B cell (primary cell): ENCODE measurements around the gene ACTN2. TPM values are rescaled to one million over a fixed set of nuclear protein-coding genes. Genes with fewer than 3 reads are reported as not detected.

Experiments
- ATAC-seq: fragments of 200-7000 bp; cut with Tn5 transposase; one replicate; pipeline ENCODE4 v1.10.0; 2021; ENCODE audit warnings: low read depth, mild to moderate bottlenecking, moderate number of reproducible peaks, moderate library complexity
- CTCF ChIA-PET: fragments of 350-600 bp; sonication (Branson Sonifier 250); formaldehyde crosslinking; loops from one replicate; lab custom pipeline; 2021; ENCODE audit warnings: antibody characterized with exemption, inconsistent platforms; lab: Charles Lee
- POLR2A ChIA-PET: fragments of 350-600 bp; sonication (Branson Sonifier 250); formaldehyde crosslinking; loops from one replicate; lab custom pipeline; 2021; ENCODE audit warnings: antibody characterized with exemption; lab: Charles Lee
- DNase-seq: peaks from one replicate; pipeline ENCODE4 v3.0.0; 2013
- H2AFZ ChIP-seq: 2 replicates; pipeline ENCODE4 v1.6.1; 2012; ENCODE audit warnings: mild to moderate bottlenecking, low read depth, low read length; ENCODE audit not compliant: insufficient read depth, poor library complexity, severe bottlenecking
- H3K27ac ChIP-seq, 2 donors: 1 replicate in 1 of 2; 2 replicates in 1 of 2; pipeline ENCODE4 v1.5.1; 2012 to 2013; ENCODE audit warnings: low read length in 2 of 2, mild to moderate bottlenecking in 2 of 2, moderate library complexity in 1 of 2
- H3K27me3 ChIP-seq, 4 experiments: fragments of 200-600 bp in 1 of 4; sonication (generic) in 1 of 4; replicated peaks in 1 of 4; 1 replicate in 2 of 4; 2 replicates in 2 of 4; pipeline versions ENCODE4 v1.6.1 to v1.7.0; 2013 to 2016; ENCODE audit warnings: low read length in 3 of 4, mild to moderate bottlenecking in 2 of 4, mixed read lengths in 1 of 4, moderate library complexity in 1 of 4; ENCODE audit not compliant: insufficient read depth in 4 of 4, control insufficient read depth in 3 of 4; ENCODE audit errors: control extremely low read depth in 1 of 4
- H3K36me3 ChIP-seq, 2 experiments: replicated peaks in 1 of 2; 1 replicate in 1 of 2; 2 replicates in 1 of 2; pipeline versions ENCODE4 v1.6.1 to v1.7.1; 2013; ENCODE audit warnings: low read length in 1 of 2; ENCODE audit not compliant: insufficient read depth in 2 of 2, control insufficient read depth in 1 of 2; ENCODE audit errors: control extremely low read depth in 1 of 2, extremely low read depth in 1 of 2
- H3K4me1 ChIP-seq, 2 donors: fragments of 200-600 bp in 1 of 2; sonication (generic) in 1 of 2; 1 replicate in 1 of 2; 2 replicates in 1 of 2; pipeline versions ENCODE4 v1.5.1 to v1.6.1; 2013 to 2017; ENCODE audit warnings: low read length in 2 of 2; ENCODE audit not compliant: control insufficient read depth in 2 of 2, insufficient read depth in 2 of 2
- H3K4me2 ChIP-seq: replicated peaks from 2 replicates; pipeline ENCODE3; 2012; ENCODE audit warnings: mild to moderate bottlenecking, low read depth, low read length; ENCODE audit not compliant: poor library complexity, severe bottlenecking
- H3K4me3 ChIP-seq, 5 experiments: fragments of 200-600 bp in 1 of 5; sonication (generic) in 1 of 5; 1 replicate in 3 of 5; 2 replicates in 2 of 5; pipeline versions ENCODE4 v1.5.1 to v1.7.0; 2011 to 2016; ENCODE audit warnings: low read length in 4 of 5, mild to moderate bottlenecking in 4 of 5, low read depth in 2 of 5, control low read depth in 1 of 5, moderate library complexity in 1 of 5; ENCODE audit not compliant: insufficient read depth in 1 of 5; ENCODE audit errors: control extremely low read depth in 1 of 5, extremely low read depth in 1 of 5
- H3K79me2 ChIP-seq: fragments of 200-600 bp; sonication (generic); one replicate; pipeline ENCODE4 v1.6.0; 2016; ENCODE audit warnings: low read length; ENCODE audit not compliant: control insufficient read depth, insufficient read depth
- H3K9ac ChIP-seq: fragments of 200-600 bp; sonication (generic); 2 replicates; pipeline ENCODE4 v1.6.1; 2017; ENCODE audit warnings: mild to moderate bottlenecking, low read length, moderate library complexity
- H3K9me3 ChIP-seq, 3 donors: one replicate each; pipeline versions ENCODE4 v1.6.1 to v1.7.1; 2013; ENCODE audit warnings: low read length in 2 of 3; ENCODE audit not compliant: control insufficient read depth in 2 of 3, insufficient read depth in 1 of 3; ENCODE audit errors: control extremely low read depth in 1 of 3
- H4K20me1 ChIP-seq: 2 replicates; pipeline ENCODE4 v1.6.0; 2012; ENCODE audit warnings: mild to moderate bottlenecking, low read length; ENCODE audit not compliant: insufficient read depth, control insufficient read depth, poor library complexity, severe bottlenecking
- H3K27ac Mint-ChIP-seq: one replicate; pipeline ENCODE4 v1.8.0; 2021; ENCODE audit warnings: mixed read lengths
- H3K27me3 Mint-ChIP-seq: one replicate; pipeline ENCODE4 v1.8.0; 2021; ENCODE audit warnings: mixed read lengths
- H3K4me1 Mint-ChIP-seq: one replicate; pipeline ENCODE4 v1.8.0; 2021; ENCODE audit warnings: mixed read lengths
- H3K4me3 Mint-ChIP-seq: one replicate; pipeline ENCODE4 v1.8.0; 2021; ENCODE audit warnings: mixed read lengths
- H3K9me3 Mint-ChIP-seq: one replicate; pipeline ENCODE4 v1.8.0; 2022; ENCODE audit warnings: mixed read lengths; ENCODE audit not compliant: insufficient read depth
- EZH2 ChIP-seq: IDR thresholded peaks from 2 replicates; pipeline ENCODE4 v1.6.1; 2012; ENCODE audit warnings: borderline replicate concordance, low read depth, mild to moderate bottlenecking, moderate library complexity, low read length; ENCODE audit not compliant: insufficient read depth, poor library complexity, severe bottlenecking
- WGBS: methylation state at CpG from one replicate; pipeline ENCODE4 v1.1.5; 2013; ENCODE audit warnings: missing lambda C conversion rate; ENCODE audit not compliant: insufficient coverage; 5-methylcytosine and 5-hydroxymethylcytosine counted together
- intact Hi-C: fragments of 100-400 bp; cut with micrococcal nuclease; formaldehyde crosslinking; loops from one replicate; pipeline ENCODE4 v1.10.0; 2022
- polyA plus RNA-seq: library from polyadenylated mRNA; depleted of rRNA; stranded (reverse); fragments of >200 nt; gene quantifications from 2 replicates; pipeline ENCODE4 v1.2.3, GENCODE V29; 2012
- total RNA-seq, 2 donors: library from RNA; stranded (reverse); fragments of 120-200 nt in 1 of 2; gene quantifications; 1 replicate in 1 of 2; 2 replicates in 1 of 2; pipeline versions ENCODE4 v1.2.3 to v1.2.4, GENCODE V29; 2013 to 2022
- TF ChIP-seq, protein P1 (sequence below): fragments of 200-600 bp; IDR thresholded peaks from one replicate; pipeline ENCODE4 v1.8.0; 2022; ENCODE audit warnings: antibody characterized with exemption, mild to moderate bottlenecking

Gene ACTN2
- total and polyA plus RNA-seq, 2 donors (not counting 1 experiment from before 2014, with no cell fraction given): 0.30 TPM; not detected in 1

DNA sequence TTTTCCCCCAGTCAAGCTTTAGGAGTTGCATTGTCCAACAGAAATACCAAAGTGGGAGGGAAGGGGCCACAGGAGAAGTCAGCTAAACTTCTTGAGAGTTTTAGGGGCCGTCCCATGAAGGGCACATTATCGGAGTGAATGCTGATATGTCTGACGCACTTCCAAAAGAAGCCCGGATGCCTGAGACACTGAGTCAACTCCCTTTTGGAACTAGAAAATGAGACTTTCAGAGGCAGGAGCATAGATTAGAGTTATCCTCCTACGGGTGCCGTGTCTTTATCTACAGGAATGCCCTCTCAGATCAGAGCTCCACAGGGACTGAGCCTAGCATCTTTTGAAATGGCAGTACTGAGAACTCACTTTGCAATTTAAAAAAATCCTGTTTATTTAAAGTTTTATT is 13.1 kb downstream of the ACTN2 start:
- intact Hi-C loops: no loop called here
- no peak overlapping the region for H3K4me2 ChIP-seq
- no peak for ATAC-seq
- H3K27ac Mint-ChIP-seq: no peak overlapping the region
- TF ChIP-seq EZH2: no peak
- TF ChIP-seq, protein P1, sequence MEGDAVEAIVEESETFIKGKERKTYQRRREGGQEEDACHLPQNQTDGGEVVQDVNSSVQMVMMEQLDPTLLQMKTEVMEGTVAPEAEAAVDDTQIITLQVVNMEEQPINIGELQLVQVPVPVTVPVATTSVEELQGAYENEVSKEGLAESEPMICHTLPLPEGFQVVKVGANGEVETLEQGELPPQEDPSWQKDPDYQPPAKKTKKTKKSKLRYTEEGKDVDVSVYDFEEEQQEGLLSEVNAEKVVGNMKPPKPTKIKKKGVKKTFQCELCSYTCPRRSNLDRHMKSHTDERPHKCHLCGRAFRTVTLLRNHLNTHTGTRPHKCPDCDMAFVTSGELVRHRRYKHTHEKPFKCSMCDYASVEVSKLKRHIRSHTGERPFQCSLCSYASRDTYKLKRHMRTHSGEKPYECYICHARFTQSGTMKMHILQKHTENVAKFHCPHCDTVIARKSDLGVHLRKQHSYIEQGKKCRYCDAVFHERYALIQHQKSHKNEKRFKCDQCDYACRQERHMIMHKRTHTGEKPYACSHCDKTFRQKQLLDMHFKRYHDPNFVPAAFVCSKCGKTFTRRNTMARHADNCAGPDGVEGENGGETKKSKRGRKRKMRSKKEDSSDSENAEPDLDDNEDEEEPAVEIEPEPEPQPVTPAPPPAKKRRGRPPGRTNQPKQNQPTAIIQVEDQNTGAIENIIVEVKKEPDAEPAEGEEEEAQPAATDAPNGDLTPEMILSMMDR: no peak
- H3K4me3 Mint-ChIP-seq: no peak overlapping the region
- H3K9me3 ChIP-seq: no peaks in the 10 kb centered on the region
- no peaks in the 10 kb centered on the region for H3K4me1 ChIP-seq
- no peaks in the 10 kb centered on the region for H4K20me1 ChIP-seq
- H3K79me2 ChIP-seq: no peaks in the 10 kb centered on the region
- H3K27me3 ChIP-seq: peaks cover 0 to 24% (median 2%) of the 10 kb centered on the region in 4 experiments
- H3K9ac ChIP-seq: no peak overlapping the region
- CTCF ChIA-PET: interaction anchor here (0.6 kb wide), 1 partner anchor 102 kb away, joined by 3 read pairs; no protein-coding TSS in a partner anchor
- no peaks in the 10 kb centered on the region for H3K4me1 Mint-ChIP-seq
- peaks cover 18% of the 10 kb centered on the region for H3K27me3 Mint-ChIP-seq
- H3K36me3 ChIP-seq: no peaks in the 10 kb centered on the region
- no peaks in the 10 kb centered on the region for H3K9me3 Mint-ChIP-seq
- no peak for DNase-seq
- POLR2A ChIA-PET: no interaction called here
- H3K27ac ChIP-seq: no peak overlapping the region
- WGBS: 100% methylated on average over 4 of the region's 6 CpGs
- no peak overlapping the region for H2AFZ ChIP-seq
- H3K4me3 ChIP-seq: no peak overlapping the region

DNA sequence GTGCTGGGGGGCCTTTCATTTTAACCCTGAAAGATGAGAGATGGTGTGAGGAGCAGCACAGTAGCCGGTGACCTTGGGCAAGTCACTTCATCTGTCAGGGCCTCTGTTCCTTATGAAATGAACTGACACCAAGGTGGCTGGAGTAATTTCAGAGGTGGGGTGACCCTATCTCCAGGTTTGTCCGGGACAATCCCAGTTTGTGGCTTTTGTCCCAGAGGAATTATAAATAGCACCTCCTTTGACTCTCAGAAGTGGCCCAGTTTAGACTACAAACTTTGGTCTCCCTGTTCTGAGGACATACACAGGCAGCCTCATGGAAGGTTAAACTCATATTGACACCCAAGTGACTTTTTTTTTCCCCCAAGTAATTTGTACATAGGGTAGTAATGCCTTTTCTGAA is 14.6 kb downstream of the ACTN2 start:
- H3K4me3 ChIP-seq: no peak overlapping the region
- Mint-ChIP-seq H3K9me3 (no peaks in the 10 kb centered on the region), H3K4me3 (no peak overlapping the region), H3K4me1 (no peaks in the 10 kb centered on the region), H3K27me3 (peaks cover 18% of the 10 kb centered on the region), H3K27ac (no peak overlapping the region)
- no peaks in the 10 kb centered on the region for H3K9me3 ChIP-seq
- DNase-seq: no peak
- no peak overlapping the region for H3K27ac ChIP-seq
- ChIA-PET CTCF (no interaction called here), POLR2A (no interaction called here)
- TF ChIP-seq, protein P1: no peak
- TF ChIP-seq EZH2: no peak
- no peak overlapping the region for H3K9ac ChIP-seq
- no peak overlapping the region for H2AFZ ChIP-seq
- H3K27me3 ChIP-seq: peaks cover 0 to 19% (median 2%) of the 10 kb centered on the region in 4 experiments
- intact Hi-C loops: no loop called here
- H3K4me2 ChIP-seq: no peak overlapping the region
- no peaks in the 10 kb centered on the region for H3K4me1 ChIP-seq
- H3K79me2 ChIP-seq: no peaks in the 10 kb centered on the region
- ATAC-seq: no peak
- no peaks in the 10 kb centered on the region for H4K20me1 ChIP-seq
- no peaks in the 10 kb centered on the region for H3K36me3 ChIP-seq
- 67% methylated on average over 2 of the region's 2 CpGs for WGBS
